Uterus (tissue), 2 donors: ENCODE results near the gene SOCS7.

Source experiments
- CTCF ChIP-seq, 4 experiments: fragments of 200-600 bp in 2 of 4; fragments of 450-650 bp in 2 of 4; sonication (generic) in 2 of 4; IDR thresholded peaks; one replicate each; pipeline ENCODE4 v1.5.1; 2016 to 2019; ENCODE audit warnings: antibody characterized with exemption in 4 of 4, mild to moderate bottlenecking in 2 of 4, moderate library complexity in 1 of 4
- POLR2A ChIP-seq, 2 donors: fragments of 450-650 bp; IDR thresholded peaks; one replicate each; pipeline ENCODE4 v1.6.1; 2016; ENCODE audit warnings: antibody characterized with exemption in 2 of 2, mild to moderate bottlenecking in 1 of 2, moderate library complexity in 1 of 2

GRCh38 chr17:38369124-38369886 is 17.7 kb downstream of the SOCS7 start:
- TF ChIP-seq CTCF (IDR thresholded peaks at IDR 0.05) (no peak), POLR2A (IDR thresholded peaks at IDR 0.05) (no peak)
